Activated naive CD8-positive, alpha-beta T cell (primary cell): Measurements from ENCODE around the gene IL6ST.
"Not testable (repeated sequence)": the region's sequence is repeated elsewhere in the genome, so short reads cannot be mapped to it uniquely, and the experiment has no call there.

Experiments
- H3K27ac Mint-ChIP-seq: one replicate; pipeline ENCODE4 v1.8.0; 2021; ENCODE audit warnings: mixed read lengths
- H3K27me3 Mint-ChIP-seq: one replicate; pipeline ENCODE4 v1.8.0; 2021; ENCODE audit warnings: mixed read lengths
- H3K36me3 Mint-ChIP-seq: one replicate; pipeline ENCODE4 v1.8.0; 2021; ENCODE audit warnings: mixed read lengths
- H3K4me1 Mint-ChIP-seq: one replicate; pipeline ENCODE4 v1.8.0; 2021; ENCODE audit warnings: low read depth, mixed read lengths
- H3K4me3 Mint-ChIP-seq: one replicate; pipeline ENCODE4 v1.8.0; 2021; ENCODE audit warnings: mild to moderate bottlenecking, mixed read lengths
- H3K9me3 Mint-ChIP-seq: one replicate; pipeline ENCODE4 v1.8.0; 2021; ENCODE audit warnings: low read depth, mixed read lengths

The IL6ST gene

GRCh38 chr5:55994495-55994997 is at the start of gene IL6ST:
Gene IL6ST (minus strand): TSS chr5:55994963. CDS start chr5:55976278, 18,685 bp downstream.
- Mint-ChIP-seq H3K36me3 (peaks cover 9% of the 10 kb centered on the region), H3K4me1 (peaks cover 59% of the 10 kb centered on the region), H3K9me3 (no peaks in the 10 kb centered on the region), H3K4me3 (peak within 1 kb of the TSS; percentile 100), H3K27ac (peak within 1 kb of the TSS; percentile 99), H3K27me3 (no peaks in the 10 kb centered on the region)

GRCh38 chr5:56039985-56040384 is 45.2 kb upstream of the IL6ST start:
- Mint-ChIP-seq H3K27me3 (no peaks in the 10 kb centered on the region), H3K4me3 (no peak overlapping the region), H3K27ac (no peak overlapping the region), H3K36me3 (no peaks in the 10 kb centered on the region), H3K4me1 (peaks cover 33% of the 10 kb centered on the region), H3K9me3 (no peaks in the 10 kb centered on the region)

DNA sequence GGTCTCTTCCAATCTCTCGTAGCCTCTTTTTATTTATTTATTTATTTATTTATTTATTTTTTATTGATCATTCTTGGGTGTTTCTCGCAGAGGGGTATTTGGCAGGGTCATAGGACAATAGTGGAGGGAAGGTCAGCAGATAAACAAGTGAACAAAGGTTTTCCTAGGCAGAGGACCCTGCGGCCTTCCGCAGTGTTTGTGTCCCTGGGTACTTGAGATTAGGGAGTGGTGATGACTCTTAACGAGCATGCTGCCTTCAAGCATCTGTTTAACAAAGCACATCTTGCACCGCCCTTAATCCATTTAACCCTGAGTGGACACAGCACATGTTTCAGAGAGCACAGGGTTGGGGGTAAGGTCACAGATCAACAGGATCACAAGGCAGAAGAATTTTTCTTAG is 43.4 kb upstream of the IL6ST start:
- H3K4me1 Mint-ChIP-seq: peaks cover 21% of the 10 kb centered on the region
- not testable (repeated sequence) for H3K36me3 Mint-ChIP-seq, H3K9me3 Mint-ChIP-seq, H3K4me3 Mint-ChIP-seq, H3K27ac Mint-ChIP-seq, H3K27me3 Mint-ChIP-seq

DNA sequence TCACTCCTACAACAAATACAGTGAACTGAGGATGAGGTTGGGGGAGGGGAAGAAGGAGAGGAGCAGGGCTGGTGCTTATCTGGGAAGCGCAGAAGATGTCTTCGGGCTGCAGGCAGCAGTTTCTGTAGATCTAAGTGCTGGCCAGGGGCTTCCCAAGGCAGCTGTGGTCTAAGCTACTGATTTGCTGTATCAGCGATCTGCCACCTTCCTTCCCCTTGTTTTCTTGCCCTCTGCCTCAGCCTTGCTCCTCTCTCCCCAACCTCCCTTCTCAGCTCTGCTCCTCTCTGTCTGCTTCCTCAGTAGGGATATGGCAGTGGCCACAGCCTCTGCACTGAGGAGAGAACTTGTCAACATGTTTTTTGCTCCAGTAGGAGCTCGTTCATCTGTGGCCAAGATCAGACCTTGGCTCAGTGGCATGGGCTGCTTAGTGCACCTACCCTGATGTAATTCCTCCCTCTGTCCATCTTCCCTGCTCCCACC is 42.8 kb upstream of the IL6ST start:
- Mint-ChIP-seq H3K27me3 (no peaks in the 10 kb centered on the region), H3K27ac (no peak overlapping the region), H3K9me3 (no peaks in the 10 kb centered on the region), H3K4me3 (no peak overlapping the region), H3K36me3 (no peaks in the 10 kb centered on the region), H3K4me1 (peaks cover 16% of the 10 kb centered on the region)

- peaks cover 21% of the 10 kb centered on the region for H3K4me1 Mint-ChIP-seq
- not testable (repeated sequence) for H3K27ac Mint-ChIP-seq, H3K27me3 Mint-ChIP-seq, H3K36me3 Mint-ChIP-seq, H3K4me3 Mint-ChIP-seq, H3K9me3 Mint-ChIP-seq
Measured at GRCh38 chr5:56035394-56035793, 40.6 kb upstream of the IL6ST start.

GRCh38 chr5:56029871-56030630 is 35.3 kb upstream of the IL6ST start:
- H3K4me3 Mint-ChIP-seq, H3K36me3 Mint-ChIP-seq, H3K27ac Mint-ChIP-seq, H3K9me3 Mint-ChIP-seq, H3K27me3 Mint-ChIP-seq: not testable (repeated sequence)
- H3K4me1 Mint-ChIP-seq: peaks cover 15% of the 10 kb centered on the region

DNA sequence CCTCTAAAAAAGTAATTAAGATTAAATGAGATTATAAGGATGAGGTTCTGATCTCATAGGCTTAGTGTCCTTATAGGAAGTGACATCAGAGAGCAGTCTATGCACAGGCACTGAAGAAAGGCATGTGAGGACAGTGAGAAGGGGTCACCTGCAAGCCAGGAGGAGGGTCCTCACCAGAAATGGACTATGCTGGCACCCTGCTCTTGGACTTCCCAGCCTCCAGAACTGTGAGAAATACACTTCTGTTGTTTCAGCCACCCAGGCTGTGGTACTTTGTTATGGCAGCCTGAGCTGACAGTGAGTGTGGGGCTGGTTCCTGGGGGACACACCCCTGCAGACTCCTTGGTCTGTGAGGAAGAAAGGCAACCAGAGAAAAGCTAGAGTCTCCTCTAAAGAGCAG is 34.7 kb upstream of the IL6ST start:
- H3K27me3 Mint-ChIP-seq: no peaks in the 10 kb centered on the region
- no peak overlapping the region for H3K4me3 Mint-ChIP-seq
- H3K36me3 Mint-ChIP-seq: no peaks in the 10 kb centered on the region
- peaks cover 15% of the 10 kb centered on the region for H3K4me1 Mint-ChIP-seq
- H3K27ac Mint-ChIP-seq: no peak overlapping the region
- H3K9me3 Mint-ChIP-seq: no peaks in the 10 kb centered on the region

- H3K27ac Mint-ChIP-seq: no peak overlapping the region
- H3K9me3 Mint-ChIP-seq: no peaks in the 10 kb centered on the region
- H3K27me3 Mint-ChIP-seq: no peaks in the 10 kb centered on the region
- H3K4me3 Mint-ChIP-seq: no peak overlapping the region
- H3K36me3 Mint-ChIP-seq: no peaks in the 10 kb centered on the region
- peaks cover 16% of the 10 kb centered on the region for H3K4me1 Mint-ChIP-seq
Measured at GRCh38 chr5:56028708-56029107, 33.9 kb upstream of the IL6ST start.

DNA sequence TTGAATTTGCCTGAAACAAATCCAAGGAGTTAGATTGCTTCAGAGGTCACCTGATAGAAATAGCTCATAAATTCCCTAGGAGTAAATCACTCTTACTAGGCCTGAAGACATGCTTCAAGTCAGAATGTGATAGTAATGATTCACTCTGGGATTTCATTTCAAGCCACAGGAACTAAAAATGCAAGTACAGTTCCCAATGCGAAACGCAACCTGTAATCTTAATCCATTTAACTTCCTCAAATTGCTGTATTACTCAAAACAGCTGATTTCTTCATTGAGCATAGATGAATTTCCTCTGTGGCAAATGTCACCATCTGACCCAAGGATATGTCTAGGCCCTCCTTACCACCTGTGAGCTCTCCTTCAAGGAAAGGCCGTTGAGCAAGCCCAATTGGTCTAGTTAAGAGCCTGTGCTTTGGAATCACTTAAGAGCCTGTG is 32.1 kb upstream of the IL6ST start:
- no peaks in the 10 kb centered on the region for H3K36me3 Mint-ChIP-seq
- H3K4me1 Mint-ChIP-seq: peaks cover 20% of the 10 kb centered on the region
- no peaks in the 10 kb centered on the region for H3K27me3 Mint-ChIP-seq
- H3K4me3 Mint-ChIP-seq: no peak overlapping the region
- H3K9me3 Mint-ChIP-seq: no peaks in the 10 kb centered on the region
- H3K27ac Mint-ChIP-seq: no peak overlapping the region

GRCh38 chr5:56025151-56025885 is 30.6 kb upstream of the IL6ST start:
- Mint-ChIP-seq H3K36me3 (no peaks in the 10 kb centered on the region), H3K4me1 (peaks cover 19% of the 10 kb centered on the region), H3K9me3 (no peaks in the 10 kb centered on the region), H3K27ac (no peak overlapping the region), H3K27me3 (no peaks in the 10 kb centered on the region), H3K4me3 (no peak overlapping the region)

DNA sequence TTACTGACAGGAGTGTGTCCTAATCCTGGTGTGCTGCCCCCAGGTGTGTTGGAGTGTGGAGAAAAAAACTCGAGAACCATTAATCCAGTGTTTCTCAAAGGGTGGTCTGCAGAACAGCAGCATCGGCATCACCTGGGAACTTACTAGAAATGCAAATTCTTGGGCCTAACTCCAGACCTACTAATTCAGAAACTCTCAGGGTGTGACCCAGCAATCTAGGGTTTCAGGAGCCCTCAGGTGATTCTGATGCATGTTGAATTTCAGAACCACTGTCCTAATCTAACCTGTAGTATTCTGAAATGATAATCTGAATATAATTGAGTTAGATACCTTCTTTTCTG is 30.0 kb upstream of the IL6ST start:
- Mint-ChIP-seq H3K27me3 (no peaks in the 10 kb centered on the region), H3K9me3 (no peaks in the 10 kb centered on the region), H3K4me1 (peaks cover 18% of the 10 kb centered on the region), H3K4me3 (no peak overlapping the region), H3K27ac (no peak overlapping the region), H3K36me3 (no peaks in the 10 kb centered on the region)

DNA sequence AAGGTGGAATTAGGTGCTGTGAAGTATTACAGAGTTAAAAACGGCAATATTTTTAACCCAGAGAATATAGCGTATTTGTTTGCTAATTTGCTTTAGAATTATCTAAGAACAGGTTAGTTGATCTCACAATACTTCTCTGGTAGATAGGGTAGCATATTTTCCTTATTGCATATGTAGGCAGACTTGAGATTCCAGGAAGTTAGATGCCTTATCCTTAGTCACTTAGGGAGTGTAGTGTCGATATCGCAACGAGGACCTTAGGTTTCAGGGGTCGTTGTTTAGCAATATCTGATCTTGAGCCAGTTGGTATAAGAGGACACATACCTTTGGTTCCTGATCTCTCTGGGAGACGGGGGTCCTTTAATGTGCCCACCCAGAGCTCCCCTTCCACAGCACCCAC is 28.5 kb upstream of the IL6ST start:
- Mint-ChIP-seq H3K27me3 (no peaks in the 10 kb centered on the region), H3K9me3 (no peaks in the 10 kb centered on the region), H3K36me3 (no peaks in the 10 kb centered on the region), H3K4me1 (peaks cover 27% of the 10 kb centered on the region), H3K4me3 (no peak overlapping the region), H3K27ac (no peak overlapping the region)

GRCh38 chr5:56019306-56020272 is 24.8 kb upstream of the IL6ST start:
- peak overlapping the region; percentile 33 for H3K4me3 Mint-ChIP-seq
- no peaks in the 10 kb centered on the region for H3K9me3 Mint-ChIP-seq
- H3K36me3 Mint-ChIP-seq: no peaks in the 10 kb centered on the region
- peaks cover 26% of the 10 kb centered on the region for H3K4me1 Mint-ChIP-seq
- no peaks in the 10 kb centered on the region for H3K27me3 Mint-ChIP-seq
- peak overlapping the region; percentile 2 for H3K27ac Mint-ChIP-seq

DNA sequence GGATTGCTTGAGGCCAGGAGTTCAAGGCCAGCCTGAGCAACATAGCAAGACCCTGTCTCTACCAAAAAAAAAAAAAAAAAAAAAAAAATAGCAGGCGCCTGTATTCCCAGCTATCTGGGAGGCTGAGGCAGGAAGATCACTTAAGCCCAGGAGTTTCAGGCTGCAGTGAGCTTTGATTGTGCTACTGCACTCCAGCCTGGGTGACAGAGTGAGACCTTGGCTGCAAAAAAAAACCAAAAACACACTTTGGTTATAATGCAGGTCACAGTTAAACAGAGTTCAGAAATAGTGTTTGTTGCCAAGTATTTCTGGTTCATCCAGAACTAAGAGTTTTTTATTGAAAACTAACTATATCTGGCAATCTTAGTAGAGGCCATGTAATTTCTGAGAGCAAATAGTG is 24.1 kb upstream of the IL6ST start:
- Mint-ChIP-seq H3K9me3 (no peaks in the 10 kb centered on the region), H3K36me3 (no peaks in the 10 kb centered on the region), H3K27ac (no peak overlapping the region), H3K4me3 (peak overlapping the region; percentile 33), H3K27me3 (no peaks in the 10 kb centered on the region), H3K4me1 (peaks cover 26% of the 10 kb centered on the region)

DNA sequence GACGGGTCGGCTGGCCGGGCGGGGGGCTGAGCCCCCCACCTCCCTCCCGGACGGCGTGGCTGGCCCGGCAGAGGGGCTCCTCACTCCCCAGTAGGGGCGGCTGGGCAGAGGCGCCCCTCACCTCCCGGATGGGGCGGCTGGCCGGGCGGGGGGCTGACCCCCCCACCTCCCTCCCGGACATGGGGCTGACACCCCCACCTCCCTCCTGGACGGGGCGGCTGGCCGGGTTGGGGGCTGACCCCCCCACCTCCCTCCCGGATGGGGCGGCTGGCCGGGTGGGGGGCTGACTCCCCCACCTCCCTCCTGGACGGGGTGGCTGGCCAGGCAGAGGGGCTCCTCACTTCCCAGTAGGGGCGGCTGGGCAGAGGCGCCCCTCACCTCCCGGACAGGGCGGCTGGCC is 19.9 kb upstream of the IL6ST start:
- H3K27ac Mint-ChIP-seq, H3K9me3 Mint-ChIP-seq, H3K27me3 Mint-ChIP-seq, H3K4me3 Mint-ChIP-seq, H3K36me3 Mint-ChIP-seq: not testable (repeated sequence)
- peaks cover 46% of the 10 kb centered on the region for H3K4me1 Mint-ChIP-seq
